Daoy (cell line): Measurements from ENCODE around the gene CDKN2B-AS1. TPM values are rescaled to one million over a fixed set of nuclear protein-coding genes. Genes with fewer than 3 reads are reported as not detected.
"Not testable (repeated sequence)": the region's sequence is repeated elsewhere in the genome, so short reads cannot be mapped to it uniquely, and the experiment has no call there.

Experiments used
- DNase-seq: peaks from one replicate; pipeline ENCODE4 v3.0.0-alpha.2; 2015; ENCODE audit warnings: low read depth
- total RNA-seq: library from RNA; depleted of rRNA; stranded (reverse); fragments of >200 nt; shearing (Covaris generic); gene quantifications from 2 replicates; pipeline ENCODE4 v1.2.3, GENCODE V29; 2014

The CDKN2B-AS1 gene
- total RNA-seq, 1 experiment from 2014 or later, result not detected

DNA sequence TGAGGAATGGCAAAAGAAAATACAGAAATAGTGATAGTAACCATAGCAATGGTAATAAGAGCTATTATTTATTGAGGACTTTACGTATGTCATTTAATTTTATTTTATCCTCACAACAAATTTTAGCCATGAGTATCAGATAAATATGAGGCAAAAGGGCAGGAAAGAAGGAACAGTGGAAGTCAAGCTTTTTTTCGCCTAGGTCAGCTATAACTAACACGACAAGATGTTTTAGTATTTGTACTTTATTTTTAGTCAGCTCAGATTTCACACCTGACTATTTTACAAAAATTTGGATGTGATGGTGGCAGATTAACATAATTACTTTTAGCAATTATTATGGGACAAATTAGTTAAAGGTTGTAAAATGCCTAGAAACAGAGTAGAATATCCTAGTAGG lies 49.3 kb downstream of the CDKN2B-AS1 start:
- no peak for DNase-seq

DNA sequence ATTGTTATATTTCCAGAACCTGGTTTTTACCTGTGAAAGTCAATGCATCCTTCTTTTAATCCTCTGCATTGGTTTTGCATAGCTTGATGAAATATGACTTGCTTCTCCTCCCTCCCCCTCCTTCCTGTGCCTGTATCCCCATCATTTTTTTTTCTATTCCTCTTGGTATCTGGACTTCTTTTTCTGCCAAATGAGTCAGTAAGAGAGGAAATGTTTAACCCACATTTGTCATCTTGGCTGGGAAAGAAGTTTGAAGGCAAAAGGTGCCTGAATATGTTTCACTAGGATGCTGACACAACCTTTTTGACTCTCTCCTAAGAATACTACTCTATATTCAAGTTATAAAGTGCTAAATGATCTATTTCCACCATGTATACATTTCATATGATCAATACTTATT lies 50.0 kb downstream of the CDKN2B-AS1 start:
- DNase-seq, result no peak

DNA sequence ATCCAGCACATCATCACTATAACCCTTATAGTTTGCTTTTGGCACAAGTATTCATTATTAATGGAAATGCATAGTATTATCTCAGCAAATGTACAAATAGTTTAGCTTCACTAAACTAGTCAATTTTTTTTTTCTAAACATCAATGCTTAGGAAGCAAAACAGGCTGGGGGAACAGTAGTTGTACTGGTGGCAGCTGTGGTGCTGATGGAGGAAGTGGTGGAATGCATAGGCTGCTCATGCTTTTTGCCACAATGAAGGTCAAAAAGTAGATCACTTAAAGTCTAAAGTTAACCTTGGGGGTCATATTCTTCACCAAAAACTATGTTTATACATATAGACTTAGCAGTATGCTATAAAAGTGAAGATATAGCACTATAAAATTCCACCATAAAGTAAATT lies 50.8 kb downstream of the CDKN2B-AS1 start:
- DNase-seq, result no peak

DNA sequence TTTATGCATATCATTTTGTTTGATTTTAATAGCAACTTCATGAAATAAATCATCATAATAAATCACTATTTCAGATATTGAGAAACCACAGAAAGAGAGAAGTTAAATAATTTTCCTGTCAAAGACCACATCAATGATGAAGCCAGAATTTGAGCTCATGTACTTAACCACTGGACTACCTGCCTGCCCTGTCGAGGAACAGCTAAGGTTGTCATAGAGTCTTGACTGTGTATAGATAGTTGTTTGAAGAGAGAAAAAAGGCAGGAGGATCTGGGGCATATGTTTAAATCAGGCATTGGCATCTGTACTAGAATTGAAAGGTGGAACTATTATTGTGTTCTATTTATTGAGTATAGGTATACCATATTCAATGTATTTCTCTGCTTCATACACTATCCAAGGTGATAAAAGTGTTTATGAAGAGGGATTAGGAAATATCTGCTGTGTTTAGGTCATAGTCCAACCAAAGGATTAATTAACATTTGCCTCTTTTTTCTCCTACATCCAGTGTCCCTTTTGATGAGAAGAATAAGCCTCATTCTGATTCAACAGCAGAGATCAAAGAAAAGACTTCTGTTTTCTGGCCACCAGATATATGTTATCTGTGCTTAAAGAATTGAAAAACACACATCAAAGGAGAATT lies 51.8 kb downstream of the CDKN2B-AS1 start:
- no peak for DNase-seq

DNA sequence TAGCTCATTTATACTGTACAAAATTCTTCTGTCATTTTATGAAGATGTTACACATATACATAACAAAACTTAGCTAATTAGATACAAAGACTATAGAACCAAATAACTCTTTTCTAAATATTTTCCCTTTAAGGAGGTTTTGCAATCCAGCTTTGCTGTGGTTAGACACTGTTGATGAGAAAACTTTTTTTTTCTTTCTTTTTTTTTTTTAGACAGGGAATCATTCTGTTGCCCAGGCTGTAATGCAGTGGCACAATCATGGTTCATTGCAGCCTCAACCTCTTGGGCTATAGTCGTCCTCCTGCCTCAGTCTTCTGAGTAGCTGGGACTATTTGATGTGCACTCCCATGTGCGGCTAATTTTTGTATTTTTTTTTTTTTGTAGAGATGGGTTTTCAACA lies 53.0 kb downstream of the CDKN2B-AS1 start:
- DNase-seq, result no peak

DNA sequence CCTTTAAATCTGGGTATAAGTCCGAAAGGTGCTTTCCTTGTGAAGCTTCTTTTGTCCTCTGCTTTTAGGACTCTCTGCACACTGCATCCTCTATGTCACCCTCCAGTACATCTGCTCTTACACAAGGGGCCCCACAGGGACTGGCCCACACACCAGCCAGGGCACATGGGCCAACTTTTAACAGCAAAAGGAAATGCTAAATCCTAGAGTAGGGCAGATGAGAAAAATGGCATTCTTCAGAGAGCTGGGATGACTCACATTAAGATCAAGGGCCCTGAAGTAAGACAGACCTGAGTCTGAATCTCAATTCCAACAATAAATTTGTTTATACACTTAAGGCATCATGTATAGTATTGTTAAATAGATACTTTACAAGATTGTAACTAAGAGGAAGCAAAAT lies 54.8 kb downstream of the CDKN2B-AS1 start:
- no peak for DNase-seq

DNA sequence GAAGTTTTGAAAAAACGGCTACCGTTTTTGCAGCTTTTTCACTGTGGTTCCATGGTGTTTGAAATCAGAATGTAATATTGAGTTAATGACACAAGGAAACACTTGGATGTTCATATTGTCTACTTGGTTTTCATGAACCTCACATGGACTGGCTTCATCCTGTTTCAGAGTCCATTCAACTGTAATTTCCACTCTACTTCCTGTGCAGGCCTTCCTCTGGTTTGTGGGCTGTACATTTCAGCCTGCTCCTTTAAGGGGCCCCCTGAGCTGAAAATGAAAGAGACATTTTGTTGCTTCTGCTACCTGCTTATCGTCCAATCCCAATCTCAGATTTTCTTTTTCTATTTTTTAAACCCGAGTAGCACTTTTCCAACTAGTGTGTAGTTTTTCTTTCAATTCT lies 56.3 kb downstream of the CDKN2B-AS1 start:
- no peak for DNase-seq

DNA sequence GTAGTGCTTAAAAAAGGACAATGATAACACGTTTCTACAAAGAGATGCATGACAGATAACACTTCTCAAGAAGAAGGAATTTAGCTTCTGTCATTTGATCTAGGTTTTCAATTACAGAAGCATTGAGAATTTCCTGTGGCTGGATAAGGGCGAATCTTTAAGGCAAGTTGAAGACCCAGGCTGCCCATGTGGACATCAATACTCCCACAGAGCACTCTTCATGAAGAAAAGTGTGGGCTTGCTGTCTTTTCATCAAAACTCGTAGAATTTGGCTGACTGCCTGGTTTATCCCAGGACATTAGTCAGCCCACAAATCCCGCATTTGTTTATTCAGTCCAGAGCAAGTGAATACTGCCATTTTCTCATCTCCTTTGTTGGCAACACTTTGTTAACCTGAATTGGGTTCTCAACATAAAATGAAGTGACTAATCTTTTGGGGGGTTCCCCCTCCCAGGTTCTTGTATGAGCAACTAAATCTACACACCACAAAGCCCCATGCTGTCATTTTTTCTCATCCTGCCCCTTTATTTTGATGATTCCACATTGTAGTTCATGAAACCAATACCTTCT lies 57.9 kb downstream of the CDKN2B-AS1 start:
- DNase-seq, result no peak

DNA sequence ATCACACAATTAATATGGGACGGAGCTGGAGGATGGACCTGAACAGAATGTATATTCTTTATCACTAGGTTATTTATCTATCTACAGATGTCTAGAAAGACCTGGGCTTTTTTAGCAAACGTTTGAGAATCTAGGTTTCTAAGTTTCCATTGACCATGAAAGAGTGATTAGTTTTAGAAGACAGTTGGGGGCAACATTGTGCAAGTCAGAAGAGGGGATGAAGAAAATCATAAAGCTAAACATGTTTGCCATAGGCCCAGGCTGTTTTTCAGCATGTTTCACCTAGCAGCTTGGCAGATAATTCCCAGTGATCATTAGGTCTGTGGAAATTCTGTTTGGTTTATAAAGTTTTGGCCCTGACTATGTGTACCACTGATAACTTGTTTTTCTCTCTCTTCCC lies 58.6 kb downstream of the CDKN2B-AS1 start:
- no peak for DNase-seq

DNA sequence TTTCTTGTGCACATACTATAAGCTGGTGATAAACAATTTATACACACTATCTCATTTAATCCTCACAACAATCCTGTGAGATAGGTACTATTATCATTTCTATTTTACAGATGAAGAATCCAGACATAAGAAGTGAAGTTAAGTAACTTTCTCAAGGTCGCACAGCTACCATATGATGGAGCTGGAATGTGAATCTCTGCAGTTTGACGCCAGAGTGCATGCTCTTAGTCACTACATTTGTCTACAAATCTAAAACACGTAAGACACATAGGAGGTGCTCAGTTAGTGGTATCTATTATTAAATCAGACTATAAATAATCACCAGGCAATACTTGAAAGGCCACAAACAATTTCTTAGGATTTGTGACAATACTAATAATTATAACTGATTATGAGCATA lies 59.5 kb downstream of the CDKN2B-AS1 start:
- DNase-seq, result no peak

DNA sequence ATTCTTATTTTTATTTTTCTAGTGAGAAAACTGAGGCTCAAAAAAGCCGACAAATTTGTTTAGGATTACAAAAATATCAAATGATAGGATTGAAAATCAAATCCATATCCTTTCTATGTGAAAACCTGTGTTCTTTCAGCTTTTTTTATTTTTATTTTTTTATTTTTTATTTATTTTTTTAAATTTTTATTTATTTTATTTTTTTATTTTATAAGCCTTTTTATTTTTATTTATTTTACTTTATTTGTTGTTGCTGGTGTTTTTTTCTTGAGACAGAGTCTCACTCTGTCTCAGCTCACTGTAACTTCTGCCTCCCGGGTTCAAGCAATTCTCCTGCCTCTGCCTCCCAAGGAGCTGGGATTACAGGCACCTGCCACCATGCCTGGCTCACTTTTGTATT lies 59.9 kb downstream of the CDKN2B-AS1 start:
- DNase-seq, result no peak

DNA sequence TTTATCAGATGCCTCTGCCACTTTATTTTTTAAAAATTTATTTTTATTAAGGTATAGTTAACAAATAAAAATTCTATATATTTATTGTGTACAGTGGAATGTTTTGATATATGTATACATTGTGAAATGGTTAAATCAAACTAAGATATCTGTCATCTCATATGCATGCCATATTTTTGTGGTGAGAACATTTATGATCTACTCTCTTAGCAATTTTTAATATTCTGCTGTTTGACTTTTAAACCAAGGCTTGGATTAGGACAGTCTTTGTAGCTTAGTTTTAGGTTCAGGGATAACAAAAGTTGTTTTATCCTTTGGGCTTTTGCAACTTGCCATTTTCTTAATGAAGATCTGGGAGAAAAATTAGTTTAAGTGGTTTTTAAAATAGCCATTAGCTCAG lies 60.5 kb downstream of the CDKN2B-AS1 start:
- DNase-seq, result no peak

DNA sequence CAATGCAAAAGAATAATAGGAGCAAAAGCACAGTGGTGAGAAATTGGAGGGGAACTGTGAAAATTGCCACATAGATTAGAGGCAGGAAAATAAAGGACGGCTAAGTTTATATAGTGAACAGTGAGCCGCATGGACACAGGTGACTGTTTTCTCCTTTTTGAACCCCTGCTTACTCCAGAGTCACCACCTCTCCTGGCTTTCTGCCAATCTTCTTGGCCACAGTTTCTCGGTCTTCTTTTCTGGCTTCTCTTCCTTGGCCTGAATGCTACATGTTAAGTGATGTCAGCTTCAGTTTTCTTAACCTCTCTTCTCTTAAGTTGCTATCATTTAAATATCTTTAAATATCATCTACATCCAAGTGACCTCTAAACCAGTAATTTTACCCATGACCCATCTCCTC lies 61.8 kb downstream of the CDKN2B-AS1 start:
- DNase-seq, result no peak

DNA sequence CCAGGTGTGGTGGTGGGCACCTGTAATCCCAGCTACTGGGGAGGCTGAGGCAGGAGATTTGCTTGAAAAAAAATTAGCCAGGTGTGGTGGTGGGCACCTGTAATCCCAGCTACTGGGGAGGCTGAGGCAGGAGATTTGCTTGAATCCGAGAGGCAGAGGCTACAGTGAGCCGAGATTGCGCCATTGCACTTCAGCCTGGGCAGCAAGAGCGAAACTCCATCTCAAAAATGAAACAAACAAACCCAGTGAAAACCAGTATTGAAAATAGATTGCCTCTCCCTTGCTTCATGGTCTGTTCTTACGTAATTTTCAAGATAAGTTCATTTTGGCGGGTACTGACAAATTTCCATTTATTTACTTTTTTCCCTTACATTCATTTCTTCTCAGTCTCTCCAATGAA lies 63.4 kb downstream of the CDKN2B-AS1 start:
- DNase-seq, result not testable (repeated sequence)

DNA sequence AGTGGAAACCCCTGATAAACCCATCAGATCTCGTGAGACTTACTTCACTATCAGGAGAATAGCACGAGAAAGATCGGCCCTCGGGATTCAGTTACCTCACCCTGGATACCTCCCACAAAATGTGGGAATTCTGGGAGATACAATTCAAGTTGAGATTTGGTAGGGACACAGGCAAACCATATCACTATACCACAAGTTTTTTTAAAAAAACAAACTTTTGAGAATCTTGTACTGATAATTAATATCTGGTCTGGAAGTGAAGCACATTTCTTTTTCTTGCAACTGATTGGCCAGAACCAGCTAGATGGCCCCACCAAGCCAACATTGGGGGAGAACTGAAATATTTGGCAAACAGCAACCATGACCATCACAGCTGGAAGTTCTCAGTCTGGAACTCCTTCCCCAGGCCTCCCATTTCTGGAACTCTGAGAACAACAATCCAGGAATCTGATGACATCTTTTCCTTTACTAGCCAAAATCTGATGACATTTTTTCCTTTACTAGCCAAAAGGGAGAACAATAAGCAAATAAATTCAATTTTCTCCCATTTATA lies 66.3 kb downstream of the CDKN2B-AS1 start:
- DNase-seq, result no peak

DNA sequence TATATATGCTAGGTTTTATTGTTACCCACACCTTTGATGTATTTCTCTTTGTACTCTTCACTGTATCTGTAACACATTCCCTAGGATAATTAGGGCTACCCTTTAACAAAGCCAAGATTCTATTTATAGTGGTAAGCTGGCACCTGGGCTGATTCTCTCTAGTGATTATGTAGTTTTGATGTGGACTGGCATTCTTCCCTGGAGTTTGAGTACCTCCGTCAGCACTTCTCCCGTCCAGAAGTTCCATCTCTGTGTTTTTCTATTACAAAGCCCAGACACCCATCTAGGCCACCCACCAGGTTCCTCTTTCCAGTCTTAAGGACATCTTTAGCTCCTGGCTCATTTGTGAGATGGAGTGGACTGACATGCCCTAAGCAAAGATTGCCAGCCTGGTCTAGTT lies 70.4 kb downstream of the CDKN2B-AS1 start:
- no peak for DNase-seq

DNA sequence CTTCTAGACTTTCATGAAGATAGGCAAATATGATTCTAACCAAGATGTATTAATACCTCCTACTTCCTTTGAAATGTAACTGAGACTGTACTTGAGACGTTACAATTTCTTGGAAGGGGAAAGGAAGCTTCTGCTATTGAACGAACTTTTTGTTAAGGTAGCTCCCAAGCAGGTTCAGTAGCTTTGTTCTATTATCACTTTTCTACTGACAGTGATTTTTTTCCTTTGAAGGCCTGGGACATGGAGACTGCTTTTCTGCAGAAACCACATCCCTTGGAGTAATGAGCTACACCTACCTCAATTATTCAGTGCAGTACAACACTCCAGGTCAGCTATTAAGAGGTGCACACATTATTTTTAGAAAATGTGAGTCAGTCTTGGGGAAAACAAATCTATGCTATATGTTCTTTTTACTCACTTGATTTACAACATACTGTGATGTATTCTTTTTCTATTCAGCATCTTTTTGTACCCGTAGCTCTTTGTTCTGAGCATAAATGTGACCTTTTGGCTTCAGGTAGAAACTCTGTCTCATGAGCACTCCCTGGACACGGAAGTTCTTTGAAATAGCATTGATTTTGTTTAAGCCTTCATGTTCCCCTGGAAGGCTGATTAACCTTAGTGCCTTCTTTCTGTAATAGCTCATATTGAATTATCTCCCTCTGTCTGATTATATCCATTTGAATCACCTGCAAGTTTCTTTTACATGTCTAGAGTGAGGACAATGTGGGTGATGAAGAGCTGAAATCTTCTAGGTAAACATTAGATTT lies 71.0 kb downstream of the CDKN2B-AS1 start:
- DNase-seq, result no peak

DNA sequence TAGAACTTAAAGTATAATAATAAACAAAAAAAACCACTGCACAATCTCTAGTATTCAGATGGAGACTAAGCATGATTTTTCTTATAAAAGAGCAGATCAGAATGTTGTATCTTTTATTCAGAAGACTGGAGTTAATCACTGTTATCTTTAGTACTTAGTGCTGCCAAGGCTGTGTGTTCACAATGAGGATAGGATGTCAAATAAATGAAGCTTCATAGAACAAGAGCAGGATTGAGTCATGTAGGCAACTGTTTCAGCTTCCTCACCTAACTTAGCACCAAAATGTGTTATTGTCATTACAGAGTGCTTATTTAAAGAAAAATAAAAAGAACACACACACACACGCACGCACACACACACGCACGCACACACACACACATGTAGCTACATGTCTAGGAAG lies 72.6 kb downstream of the CDKN2B-AS1 start:
- no peak for DNase-seq

DNA sequence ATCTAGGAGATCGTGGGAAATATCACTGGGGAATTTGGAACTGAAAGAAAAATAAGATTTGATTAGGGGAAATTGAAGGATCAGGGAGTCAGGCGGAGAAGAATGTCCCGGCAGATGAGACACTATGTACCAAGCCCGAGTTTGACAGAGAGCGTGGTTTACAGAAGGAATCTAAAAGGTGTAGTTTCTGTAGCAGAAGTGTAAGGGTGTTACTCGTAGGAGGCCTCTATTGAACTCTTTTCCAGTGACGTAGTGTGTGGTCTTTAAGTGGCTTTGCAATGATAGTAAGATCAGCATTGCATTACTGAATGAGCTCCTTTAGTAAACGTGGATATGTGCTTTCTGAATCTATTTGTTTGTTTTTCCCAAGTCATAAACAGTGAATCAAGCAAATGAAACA lies 73.8 kb downstream of the CDKN2B-AS1 start:
- DNase-seq, result no peak

DNA sequence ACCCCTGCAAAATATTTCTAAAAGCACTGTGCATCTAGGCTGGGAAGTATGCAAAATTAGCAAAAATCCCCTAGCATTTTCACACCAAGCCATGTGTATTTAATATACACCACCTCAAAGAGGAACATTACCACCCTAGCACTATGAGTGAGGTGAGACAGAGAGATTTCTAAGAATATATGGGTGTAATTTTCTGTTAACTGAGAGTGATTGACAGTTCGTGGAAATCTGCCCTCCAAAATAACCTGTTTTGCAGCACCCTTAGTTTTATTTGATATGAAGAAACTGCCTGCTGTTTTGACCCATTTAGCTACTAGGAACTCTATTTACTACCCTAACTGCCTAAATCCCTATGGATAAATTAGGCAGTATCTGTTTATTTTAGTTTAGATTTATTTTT lies 78.8 kb downstream of the CDKN2B-AS1 start:
- no peak for DNase-seq

DNA sequence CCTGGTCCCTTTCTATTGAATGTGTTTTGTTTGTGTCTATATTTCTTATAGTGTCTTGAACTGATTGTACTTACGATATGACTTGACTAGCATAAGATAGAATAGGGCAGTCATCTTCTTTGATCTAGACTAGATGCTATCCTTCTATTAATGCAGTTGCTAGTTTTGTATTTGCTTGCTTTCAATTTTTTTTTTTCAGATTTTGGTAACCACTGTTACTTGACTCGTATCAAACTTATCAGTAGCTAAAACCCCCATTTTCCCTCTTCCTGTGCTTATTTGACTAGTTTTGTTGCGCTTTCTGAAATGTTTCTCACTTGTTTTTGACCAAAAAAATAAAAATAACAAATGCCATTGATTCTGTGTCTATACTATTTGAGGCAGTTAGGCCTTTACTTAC lies 83.5 kb downstream of the CDKN2B-AS1 start:
- no peak for DNase-seq

DNA sequence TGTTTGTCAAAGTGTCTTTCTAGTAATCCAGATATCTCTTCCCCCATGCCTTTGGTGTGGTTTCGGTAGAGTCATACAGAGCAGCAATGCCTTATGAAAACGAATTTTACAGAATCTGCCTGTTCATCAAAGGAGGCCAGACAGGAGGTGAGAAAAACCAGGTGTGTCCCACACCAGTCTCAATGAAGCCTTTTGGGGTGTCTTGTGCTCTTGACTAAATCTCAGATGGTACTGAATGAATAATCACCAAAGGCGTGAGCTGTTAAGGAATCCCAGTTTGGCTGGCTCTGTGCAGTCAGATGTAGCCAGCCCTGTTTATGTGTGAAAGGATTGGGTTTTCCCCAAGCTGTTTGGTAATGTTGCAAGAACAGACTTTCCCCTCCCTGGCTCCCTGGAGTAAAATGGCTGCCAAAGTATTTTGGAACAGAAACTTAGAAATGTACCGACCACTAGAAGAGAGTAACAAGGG lies 85.3 kb downstream of the CDKN2B-AS1 start:
- DNase-seq, result no peak
